Fibroblast of the aortic adventitia (primary cell): ENCODE measurements around the gene TSPOAP1. TPM values are rescaled to one million over a fixed set of nuclear protein-coding genes. Genes with fewer than 3 reads are reported as not detected.

Experiments used
- DNase-seq: peaks from one replicate; pipeline ENCODE4 v3.0.0-alpha.2; 2010; ENCODE audit warnings: low read depth
- H3K4me3 ChIP-seq: 2 replicates; pipeline ENCODE4 v1.5.1; 2011; ENCODE audit warnings: low read depth, mild to moderate bottlenecking, control low read depth, low read length, moderate library complexity
- CTCF ChIP-seq: IDR thresholded peaks from 2 replicates; pipeline ENCODE4 v1.5.1; 2011; ENCODE audit warnings: mild to moderate bottlenecking, low read length, control low read depth, inconsistent platforms; ENCODE audit not compliant: insufficient read depth
- total RNA-seq: library from RNA; depleted of rRNA; stranded (reverse); fragments of >200 nt; gene quantifications from 2 replicates; pipeline ENCODE4 v1.2.3, GENCODE V29; 2012; ENCODE audit warnings: low replicate concordance

Gene TSPOAP1
- total RNA-seq, 1 donor = 0.18 TPM

- no peak for TF ChIP-seq CTCF
- no peak overlapping the region for H3K4me3 ChIP-seq
- no peak for DNase-seq
Observed at GRCh38 chr17:58375256-58375655, 46.7 kb upstream of the TSPOAP1 start.

GRCh38 chr17:58373923-58374322 is 45.3 kb upstream of the TSPOAP1 start:
- H3K4me3 ChIP-seq = no peak overlapping the region
- no peak for DNase-seq
- no peak for TF ChIP-seq CTCF

GRCh38 chr17:58373003-58373402 is 44.4 kb upstream of the TSPOAP1 start:
- TF ChIP-seq CTCF = no peak
- no peak for DNase-seq
- no peak overlapping the region for H3K4me3 ChIP-seq

DNA sequence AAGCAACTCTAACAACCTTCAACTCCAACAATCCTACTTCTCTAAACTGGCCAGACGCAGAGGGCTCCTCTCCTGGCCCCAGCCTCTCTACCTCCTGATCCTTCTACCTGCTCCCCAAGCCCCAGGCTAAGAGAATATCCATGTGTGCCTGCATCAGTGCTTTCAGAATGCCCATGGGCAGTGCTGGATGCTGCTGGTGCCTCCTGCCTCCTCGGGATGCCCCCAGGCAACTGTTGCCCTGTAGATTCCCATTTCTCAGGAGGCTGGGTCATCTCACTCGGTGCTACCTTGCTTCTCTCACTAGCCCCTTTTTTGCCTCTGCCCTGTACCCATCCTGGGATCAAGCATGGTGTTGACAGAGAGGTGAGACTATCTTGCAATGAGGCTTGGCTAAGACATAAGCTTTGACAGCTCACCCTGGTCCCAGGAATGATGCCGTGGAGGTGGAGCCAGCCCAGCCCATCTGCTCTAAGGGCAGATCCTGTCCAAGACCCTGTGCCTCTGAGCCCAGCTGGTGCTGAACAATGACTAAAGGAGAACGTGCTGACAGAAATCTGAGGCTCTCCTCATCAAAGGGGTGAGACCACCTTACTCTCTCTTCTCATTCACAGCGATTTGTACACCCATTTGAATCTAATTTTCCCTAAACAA is 42.8 kb upstream of the TSPOAP1 start:
- H3K4me3 ChIP-seq = no peak overlapping the region
- no peak for DNase-seq
- TF ChIP-seq CTCF = no peak

DNA sequence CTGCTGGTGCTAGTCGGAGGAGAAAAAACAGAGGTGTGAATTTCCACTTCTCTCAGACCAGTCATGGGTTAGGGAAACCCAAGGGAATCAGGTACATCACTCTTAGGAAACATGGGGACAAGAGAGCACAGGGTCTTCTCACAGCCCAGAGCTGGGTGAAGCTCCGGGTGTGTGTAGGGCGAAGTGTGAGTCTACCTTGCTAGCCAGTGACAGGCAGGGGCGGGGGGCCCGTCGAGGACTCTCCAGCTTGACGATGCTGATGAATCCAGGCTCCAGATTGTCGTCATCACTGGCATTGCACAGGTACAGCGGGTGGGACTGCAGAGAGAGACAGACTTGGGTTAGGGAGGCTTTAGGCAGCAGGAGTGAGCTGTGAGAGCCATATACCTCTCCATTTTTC is 42.1 kb upstream of the TSPOAP1 start:
- DNase-seq = no peak
- TF ChIP-seq CTCF = no peak
- no peak overlapping the region for H3K4me3 ChIP-seq

- TF ChIP-seq CTCF = no peak
- DNase-seq = no peak
- H3K4me3 ChIP-seq = no peak overlapping the region
Observed at GRCh38 chr17:58370309-58370708, 41.7 kb upstream of the TSPOAP1 start.
